ENCODE results near the gene SLIT3.

The SLIT3 gene

GRCh38 chr5:168721002-168721753 lies 579.8 kb downstream of the SLIT3 start:
- Histone ChIP-seq H3K9me3 (ENCODE audit: control insufficient read depth, insufficient read depth, low read depth, low read length) (no peaks in the 10 kb centered on the region), H3K36me3 (ENCODE audit: control insufficient read depth in 2 of 2, insufficient read depth in 1 of 2, low read length in 2 of 2) (no peaks in the 10 kb centered on the region), H3K27ac (ENCODE audit: extremely low read depth, low read depth, low read length) (no peak overlapping the region), H3K4me1 (ENCODE audit: control insufficient read depth, insufficient read depth, low read length) (no peaks in the 10 kb centered on the region), H3K4me3 (ENCODE audit: low read depth, low read length) (no peak overlapping the region)
- POLR2A ChIA-PET: no interaction called here
- CTCF ChIA-PET: interaction anchor here (0.7 to 0.9 kb wide), 2 partner anchors 27 to 41 kb away, joined by 3 read pairs; no protein-coding TSS in a partner anchor
- TF ChIP-seq ZNF664 (tag by site-specific recombination; IDR thresholded peaks at IDR 0.05): peak; percentile 49; the same call in 1 of the 2 replicates
- TF ChIP-seq ZSCAN30 (tag by site-specific recombination; IDR thresholded peaks at IDR 0.05): no peak

- no peak overlapping the region for H3K4me3 ChIP-seq (ENCODE audit: low read depth, low read length)
- no peaks in the 10 kb centered on the region for H3K36me3 ChIP-seq (ENCODE audit: control insufficient read depth in 2 of 2, insufficient read depth in 1 of 2, low read length in 2 of 2)
- TF ChIP-seq MZF1 (tag by site-specific recombination; IDR thresholded peaks at IDR 0.05; ENCODE audit: borderline replicate concordance) (no peak), ZNF394 (tag by site-specific recombination; IDR thresholded peaks at IDR 0.05; ENCODE audit: borderline replicate concordance) (no peak), ZNF792 (tag by site-specific recombination; IDR thresholded peaks at IDR 0.05) (no peak), HOXA7 (CRISPR knock-in tag; IDR thresholded peaks at IDR 0.05; ENCODE audit: borderline replicate concordance) (no peak), TCF7L2 (IDR thresholded peaks at IDR 0.05; ENCODE audit: borderline replicate concordance, low read depth, low read length) (no peak), ZNF623 (tag by site-specific recombination; IDR thresholded peaks at IDR 0.05) (no peak), ZNF157 (tag by site-specific recombination; IDR thresholded peaks at IDR 0.05) (no peak), ZNF423 (tag by site-specific recombination; IDR thresholded peaks at IDR 0.05) (no peak), SP2 (tag by site-specific recombination; IDR thresholded peaks at IDR 0.05) (no peak), ZNF175 (tag by site-specific recombination; IDR thresholded peaks at IDR 0.05) (no peak), ZNF112 (tag by site-specific recombination; IDR thresholded peaks at IDR 0.05) (no peak), ZNF239 (tag by site-specific recombination; IDR thresholded peaks at IDR 0.05) (no peak)
- no peaks in the 10 kb centered on the region for H3K4me1 ChIP-seq (ENCODE audit: control insufficient read depth, insufficient read depth, low read length)
- ChIA-PET POLR2A (no interaction called here), CTCF (no interaction called here)
- H3K9me3 ChIP-seq (ENCODE audit: control insufficient read depth, insufficient read depth, low read depth, low read length): no peaks in the 10 kb centered on the region
- no peak overlapping the region for H3K27ac ChIP-seq (ENCODE audit: extremely low read depth, low read depth, low read length)
Measured at GRCh38 chr5:168720575-168720974, 580.4 kb downstream of the SLIT3 start.

- ChIA-PET CTCF (no interaction called here), POLR2A (no interaction called here)
- Histone ChIP-seq H3K27ac (ENCODE audit: extremely low read depth, low read depth, low read length) (no peak overlapping the region), H3K4me1 (ENCODE audit: control insufficient read depth, insufficient read depth, low read length) (no peaks in the 10 kb centered on the region; the same call in 1 of the 2 replicates), H3K9me3 (ENCODE audit: control insufficient read depth, insufficient read depth, low read depth, low read length) (no peaks in the 10 kb centered on the region), H3K4me3 (ENCODE audit: low read depth, low read length) (no peak overlapping the region), H3K36me3 (ENCODE audit: control insufficient read depth in 2 of 2, insufficient read depth in 1 of 2, low read length in 2 of 2) (no peaks in the 10 kb centered on the region)
- TF ChIP-seq ZNF140 (tag by site-specific recombination; IDR thresholded peaks at IDR 0.05): no peak
- TF ChIP-seq PRDM1 (tag by site-specific recombination; IDR thresholded peaks at IDR 0.05): no peak
- no peak for TF ChIP-seq TRIM28 (IDR thresholded peaks at IDR 0.05; ENCODE audit: borderline replicate concordance, low read length)
- no peak for TF ChIP-seq ZNF24 (tag by site-specific recombination; IDR thresholded peaks at IDR 0.05)
- TF ChIP-seq ZFP3 (tag by site-specific recombination; IDR thresholded peaks at IDR 0.05; ENCODE audit: low read depth): no peak
- TF ChIP-seq ZNF280D (tag by site-specific recombination; IDR thresholded peaks at IDR 0.05): no peak
- TF ChIP-seq ZXDB (tag by site-specific recombination; IDR thresholded peaks at IDR 0.05): no peak
- TF ChIP-seq ZNF596 (tag by site-specific recombination; IDR thresholded peaks at IDR 0.05): no peak
- TF ChIP-seq ZNF704 (tag by site-specific recombination; IDR thresholded peaks at IDR 0.05): no peak
- no peak for TF ChIP-seq ZNF521 (tag by site-specific recombination; IDR thresholded peaks at IDR 0.05)
- TF ChIP-seq ZNF19 (tag by site-specific recombination; IDR thresholded peaks at IDR 0.05; ENCODE audit: low read depth): no peak
- no peak for TF ChIP-seq ZNF155 (tag by site-specific recombination; IDR thresholded peaks at IDR 0.05)
- TF ChIP-seq ZNF561 (tag by site-specific recombination; IDR thresholded peaks at IDR 0.05; ENCODE audit: borderline replicate concordance): no peak
- no peak for TF ChIP-seq ZBTB44 (tag by site-specific recombination; IDR thresholded peaks at IDR 0.05)
- no peak for TF ChIP-seq ZNF350 (tag by site-specific recombination; IDR thresholded peaks at IDR 0.05)
Measured at GRCh38 chr5:168714046-168714445, 586.9 kb downstream of the SLIT3 start.
